GM21381 (cell line): Measurements from ENCODE around the gene CISD1.

Experiments used
- ATAC-seq: cut with Tn5 transposase; IDR thresholded peaks from one replicate; pipeline ENCODE4 v1.9.1; 2021; ENCODE audit warnings: mild to moderate bottlenecking, moderate library complexity; ENCODE audit not compliant: unreplicated experiment

Gene CISD1

GRCh38 chr10:58265249-58265648 is 3.7 kb upstream of the CISD1 start:
- ATAC-seq = no peak

GRCh38 chr10:58266003-58266825 is 2.7 kb upstream of the CISD1 start:
- ATAC-seq = no peak

GRCh38 chr10:58266826-58267712 is 1.9 kb upstream of the CISD1 start:
- ATAC-seq = peak; percentile 5

- peak; percentile 59 for ATAC-seq
Observed at GRCh38 chr10:58267713-58268453, 1.1 kb upstream of the CISD1 start, which contains the start of gene IPMK. Gene IPMK, minus strand, starts transcription at chr10:58267894. Its CDS starts 283 bp downstream, at chr10:58267611.

- ATAC-seq = peak; percentile 0
Observed at GRCh38 chr10:58268454-58268945, 462 bp upstream of the CISD1 start.

- no peak for ATAC-seq
Observed at GRCh38 chr10:58269782-58270290, 874 bp downstream of the CISD1 start.

GRCh38 chr10:58275261-58275660 is 6.3 kb downstream of the CISD1 start:
- no peak for ATAC-seq

- ATAC-seq = no peak
Observed at GRCh38 chr10:58275908-58276307, 6.9 kb downstream of the CISD1 start.

- no peak for ATAC-seq
Observed at GRCh38 chr10:58278274-58278961, 9.5 kb downstream of the CISD1 start.

GRCh38 chr10:58278962-58279307 is 10.0 kb downstream of the CISD1 start:
- no peak for ATAC-seq

- ATAC-seq = no peak
Observed at GRCh38 chr10:58280477-58280876, 11.5 kb downstream of the CISD1 start.

GRCh38 chr10:58281092-58281752 is 12.3 kb downstream of the CISD1 start:
- no peak for ATAC-seq

GRCh38 chr10:58282615-58283014 is 13.7 kb downstream of the CISD1 start:
- ATAC-seq = peak; percentile 99

- peak; percentile 83 for ATAC-seq
Observed at GRCh38 chr10:58291538-58292174, 22.7 kb downstream of the CISD1 start.

GRCh38 chr10:58293989-58294388 is 25.0 kb downstream of the CISD1 start:
- ATAC-seq = no peak

- ATAC-seq = peak; percentile 93
Observed at GRCh38 chr10:58299580-58299979, 30.6 kb downstream of the CISD1 start.

GRCh38 chr10:58300676-58301075 is 31.7 kb downstream of the CISD1 start:
- no peak for ATAC-seq

GRCh38 chr10:58302254-58302653 is 33.3 kb downstream of the CISD1 start:
- no peak for ATAC-seq

- ATAC-seq = no peak
Observed at GRCh38 chr10:58304099-58304633, 35.2 kb downstream of the CISD1 start.
